GM12875 (cell line): Measurements from ENCODE around the gene MPC1.

Experiments
- H3K4me3 ChIP-seq: one replicate; pipeline ENCODE4 v1.5.1; 2011; ENCODE audit warnings: low read depth, low read length, control low read depth
- TF ChIP-seq, protein P1 (sequence below): IDR thresholded peaks from 2 replicates; pipeline ENCODE4 v1.5.1; 2011; ENCODE audit warnings: low read depth, mild to moderate bottlenecking, control low read depth, inconsistent platforms, low read length, moderate library complexity, borderline replicate concordance; ENCODE audit not compliant: insufficient read depth

MPC1 gene

DNA sequence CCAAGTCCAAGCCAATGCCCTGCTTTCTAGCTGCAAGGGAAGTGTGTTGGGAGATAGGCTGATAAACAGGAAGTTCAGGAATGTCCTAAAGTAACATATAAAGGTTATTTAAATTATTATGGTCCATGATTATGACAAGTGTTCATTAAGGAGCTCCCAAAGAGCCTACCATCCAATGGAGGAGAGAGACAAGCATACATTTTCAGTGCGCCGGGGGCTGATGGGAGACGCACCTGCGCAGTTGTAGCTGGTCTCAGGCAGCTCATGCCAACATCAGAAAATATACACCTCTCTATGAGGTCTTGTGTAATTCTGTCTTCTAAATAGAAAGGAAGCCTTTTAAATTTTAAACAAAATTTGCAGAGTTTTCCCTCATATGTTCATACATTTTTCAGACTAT, 27.8 kb downstream of the MPC1 start:
- TF ChIP-seq, protein P1, sequence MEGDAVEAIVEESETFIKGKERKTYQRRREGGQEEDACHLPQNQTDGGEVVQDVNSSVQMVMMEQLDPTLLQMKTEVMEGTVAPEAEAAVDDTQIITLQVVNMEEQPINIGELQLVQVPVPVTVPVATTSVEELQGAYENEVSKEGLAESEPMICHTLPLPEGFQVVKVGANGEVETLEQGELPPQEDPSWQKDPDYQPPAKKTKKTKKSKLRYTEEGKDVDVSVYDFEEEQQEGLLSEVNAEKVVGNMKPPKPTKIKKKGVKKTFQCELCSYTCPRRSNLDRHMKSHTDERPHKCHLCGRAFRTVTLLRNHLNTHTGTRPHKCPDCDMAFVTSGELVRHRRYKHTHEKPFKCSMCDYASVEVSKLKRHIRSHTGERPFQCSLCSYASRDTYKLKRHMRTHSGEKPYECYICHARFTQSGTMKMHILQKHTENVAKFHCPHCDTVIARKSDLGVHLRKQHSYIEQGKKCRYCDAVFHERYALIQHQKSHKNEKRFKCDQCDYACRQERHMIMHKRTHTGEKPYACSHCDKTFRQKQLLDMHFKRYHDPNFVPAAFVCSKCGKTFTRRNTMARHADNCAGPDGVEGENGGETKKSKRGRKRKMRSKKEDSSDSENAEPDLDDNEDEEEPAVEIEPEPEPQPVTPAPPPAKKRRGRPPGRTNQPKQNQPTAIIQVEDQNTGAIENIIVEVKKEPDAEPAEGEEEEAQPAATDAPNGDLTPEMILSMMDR, result no peak
- H3K4me3 ChIP-seq, result no peak overlapping the region

DNA sequence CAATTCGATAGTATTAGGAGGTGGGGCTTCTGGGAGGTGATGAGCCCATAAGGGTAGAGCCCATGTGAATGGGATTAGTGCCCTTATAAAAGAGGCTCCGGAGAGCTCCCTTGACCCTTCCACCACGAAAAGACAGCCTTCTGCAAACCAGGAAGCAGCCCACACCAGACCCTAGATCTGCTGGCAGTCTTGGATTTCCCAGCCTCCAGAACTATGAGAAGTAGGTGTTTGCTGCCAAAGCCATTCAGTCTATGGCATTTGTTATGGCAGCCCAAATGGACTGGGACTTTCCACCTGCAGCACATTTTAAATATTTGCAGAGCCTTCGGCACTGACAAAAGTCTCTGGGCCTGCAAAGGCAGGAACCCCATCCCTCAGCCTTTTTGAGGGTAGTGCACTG, 28.6 kb downstream of the MPC1 start:
- TF ChIP-seq, protein P1, result no peak
- H3K4me3 ChIP-seq, result no peak overlapping the region

DNA sequence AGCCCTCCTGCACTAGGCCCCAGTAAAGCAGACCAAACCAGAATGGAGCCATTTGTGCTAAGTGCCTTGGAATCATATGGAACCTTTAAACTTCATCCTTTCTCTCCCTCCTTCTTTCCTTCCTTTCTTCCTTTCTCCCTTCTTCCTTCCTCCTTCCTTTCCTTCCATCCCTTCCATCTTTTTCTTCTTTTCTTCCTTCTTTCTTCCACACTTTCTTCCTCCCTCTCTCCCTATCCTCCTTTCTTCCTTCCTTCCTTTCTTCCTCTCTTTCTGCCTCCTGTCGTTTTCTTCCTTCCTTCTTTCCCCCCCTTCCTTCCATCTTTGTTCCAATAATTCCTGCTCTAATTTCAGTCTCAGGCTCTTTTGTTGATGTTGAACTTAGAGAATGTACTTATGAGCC, 29.2 kb downstream of the MPC1 start:
- no peak overlapping the region for H3K4me3 ChIP-seq
- TF ChIP-seq, protein P1, result no peak

DNA sequence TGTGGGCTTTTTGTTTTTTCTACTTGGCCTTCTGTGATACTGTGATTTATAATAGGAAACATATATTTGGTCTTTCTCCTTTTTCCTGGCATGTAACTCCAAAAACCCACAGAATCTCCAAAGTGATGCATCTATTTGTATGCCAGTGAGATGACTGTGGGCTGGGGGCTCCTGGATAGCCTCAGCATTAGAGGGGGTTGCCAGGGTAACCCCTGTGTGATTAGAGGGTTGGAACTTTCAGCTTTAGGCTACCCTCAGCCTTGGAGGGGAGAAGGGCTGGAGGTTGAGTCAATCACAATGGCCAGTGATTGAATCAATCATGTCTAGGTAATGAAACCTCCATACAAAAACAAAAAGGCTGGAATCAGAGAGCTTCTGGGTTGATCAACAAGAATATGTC, 29.8 kb downstream of the MPC1 start:
- TF ChIP-seq, protein P1, result no peak
- no peak overlapping the region for H3K4me3 ChIP-seq

DNA sequence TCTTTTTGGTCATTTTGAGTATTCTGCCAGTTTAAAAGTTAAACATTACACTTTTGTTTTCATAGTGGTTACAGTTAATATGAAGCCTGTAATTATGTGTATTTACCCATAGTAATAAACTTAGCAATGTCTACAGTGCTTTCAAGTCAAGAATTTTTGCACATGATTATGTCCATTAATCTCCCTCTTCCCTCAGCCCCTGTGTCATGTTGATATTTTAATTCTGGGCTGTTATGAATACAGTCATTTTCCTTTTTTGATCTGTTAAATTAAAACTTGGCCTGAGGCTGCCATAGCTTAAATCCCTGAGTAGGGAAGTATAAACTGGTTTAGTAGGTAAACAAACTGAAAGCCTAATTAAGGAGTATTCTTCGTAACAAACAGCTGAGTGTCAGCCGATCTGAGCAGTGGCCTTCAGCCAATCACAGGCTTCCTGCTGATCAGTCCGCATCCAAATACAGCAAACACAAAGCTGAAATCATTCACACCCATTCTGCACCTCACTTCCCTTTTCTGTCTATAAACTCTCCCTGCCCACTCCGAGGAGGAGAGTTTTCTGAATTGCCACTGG, 30.9 kb downstream of the MPC1 start:
- TF ChIP-seq, protein P1, result no peak
- H3K4me3 ChIP-seq, result no peak overlapping the region

DNA sequence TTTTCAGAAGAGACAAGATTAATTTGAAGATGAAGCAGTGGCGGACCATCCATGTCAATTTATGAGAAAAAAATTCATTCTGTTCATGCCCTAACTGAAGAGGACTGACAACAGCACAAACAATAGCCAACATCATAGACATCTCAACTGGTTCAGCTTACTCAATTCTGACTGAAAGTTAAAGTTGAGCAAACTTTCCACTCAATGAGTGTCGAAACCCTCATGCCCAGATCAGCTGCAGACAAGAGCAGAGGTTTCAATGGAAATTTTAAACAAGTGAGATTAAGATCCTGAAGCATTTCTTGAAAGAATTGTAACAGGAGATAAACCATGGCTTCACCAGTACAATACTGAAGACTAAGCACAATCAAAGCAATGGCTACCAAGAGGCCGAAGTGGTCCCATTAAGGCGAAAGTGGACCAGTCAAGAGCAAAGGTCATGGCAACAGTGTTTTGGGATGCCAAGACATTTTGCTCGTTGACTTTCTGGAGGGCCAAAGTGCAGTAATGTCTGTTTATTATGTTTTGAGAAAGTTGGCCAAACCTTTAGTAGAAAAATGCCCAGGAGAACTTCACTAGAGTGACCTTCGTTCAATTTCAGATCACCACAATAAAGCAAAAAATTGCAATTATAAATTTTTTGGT, 34.3 kb downstream of the MPC1 start:
- H3K4me3 ChIP-seq, result no peak overlapping the region
- TF ChIP-seq, protein P1, result no peak

DNA sequence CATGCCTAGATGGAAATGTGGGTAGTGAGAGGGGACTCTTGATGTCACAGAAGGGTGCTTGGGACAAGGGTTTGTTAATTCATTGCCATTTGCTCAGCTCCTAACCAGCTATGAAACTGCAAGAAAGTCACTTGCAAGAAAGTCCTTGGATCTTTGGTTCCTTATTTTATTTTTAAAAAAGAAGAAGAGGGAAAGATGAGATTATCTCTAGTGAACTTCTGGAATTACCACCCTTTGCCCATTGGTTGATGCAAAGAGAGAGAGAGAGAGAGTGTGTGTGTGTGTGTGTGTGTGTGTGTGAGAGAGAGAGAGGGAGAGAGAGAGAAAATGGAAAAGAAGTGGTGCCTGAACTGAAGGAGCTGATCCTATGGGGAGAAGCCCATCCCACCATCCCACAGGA, 35.8 kb downstream of the MPC1 start:
- TF ChIP-seq, protein P1, result no peak
- H3K4me3 ChIP-seq, result no peak overlapping the region
